Cardiac septum (tissue), 1 donor: ENCODE measurements around the gene CCDC175. TPM values are rescaled to one million over a fixed set of nuclear protein-coding genes. Genes with fewer than 3 reads are reported as not detected.

ENCODE experiments used
- DNase-seq: peaks from one replicate; pipeline ENCODE4 v3.0.0-alpha.2; 2020; ENCODE audit warnings: low spot score
- intact Hi-C: fragments of 100-400 bp; cut with DNase I; formaldehyde crosslinking; loops from one replicate; pipeline ENCODE4 v1.14.0; 2022
- total RNA-seq: library from RNA; stranded (reverse); fragmentation: NEBNext Ultra II Directional; extraction: Animal tissue kit (Norgen Biotek cat#: 25700); gene quantifications from one replicate; pipeline ENCODE4 v1.2.1, GENCODE V29; 2021
- donor health status: DM: no; HTN: no; CAD: no.

Gene CCDC175
- total RNA-seq, 1 donor from 2014 or later: not detected

- no peak for DNase-seq
- intact Hi-C loops: no loop called here
Measured at GRCh38 chr14:59455411-59455810, 121.2 kb downstream of the CCDC175 start.

Other genes starting within 250 kb of the CCDC175 start
- gene GPR135, start 111.4 kb downstream of the CCDC175 start, total RNA-seq: 3.2 TPM
- 20.3 TPM for gene L3HYPDH, start 92.4 kb downstream of the CCDC175 start, total RNA-seq
- gene JKAMP, start 92.3 kb downstream of the CCDC175 start, total RNA-seq: 21.1 TPM